Neural cell (in vitro differentiated cells): ENCODE data around the gene EID1. TPM values are rescaled to one million over a fixed set of nuclear protein-coding genes. Genes with fewer than 3 reads are reported as not detected.

Source experiments
- H2AFZ ChIP-seq: fragments of 200-600, 300-800 bp; sonication (generic), shearing (Covaris generic); 2 replicates; pipeline ENCODE4 v1.6.0; 2014; ENCODE audit warnings: low read depth, mild to moderate bottlenecking, antibody characterized with exemption, low read length, moderate library complexity
- H3F3A ChIP-seq: fragments of 200-600 bp; shearing (Covaris generic); 2 replicates; pipeline ENCODE4 v1.6.1; 2016; ENCODE audit warnings: mild to moderate bottlenecking, moderate library complexity, mixed read lengths, antibody characterized with exemption, low read length; ENCODE audit not compliant: insufficient read depth, poor library complexity, severe bottlenecking
- H3K27ac ChIP-seq: fragments of 200-600, 300-800 bp; sonication (generic), shearing (Covaris generic); 2 replicates; pipeline ENCODE4 v1.5.1; 2014; ENCODE audit warnings: mild to moderate bottlenecking, low read length, moderate library complexity
- H3K27me3 ChIP-seq: fragments of 300-800, 200-600 bp; sonication (generic), shearing (Covaris generic); 2 replicates; pipeline ENCODE4 v1.6.0; 2014; ENCODE audit warnings: mild to moderate bottlenecking, low read depth, low read length, moderate library complexity; ENCODE audit not compliant: insufficient read depth
- H3K36me3 ChIP-seq: fragments of 300-800, 200-600 bp; sonication (generic), shearing (Covaris generic); 2 replicates; pipeline ENCODE4 v1.5.1; 2014; ENCODE audit warnings: mild to moderate bottlenecking, antibody characterized with exemption, low read length, moderate library complexity; ENCODE audit not compliant: insufficient read depth
- H3K4me2 ChIP-seq: fragments of 300-800, 200-600 bp; sonication (generic), shearing (Covaris generic); 2 replicates; pipeline ENCODE4 v1.6.0; 2014; ENCODE audit warnings: mild to moderate bottlenecking, low read length
- H3K4me3 ChIP-seq: fragments of 300-800, 200-600 bp; sonication (generic), shearing (Covaris generic); 2 replicates; pipeline ENCODE4 v1.5.1; 2014; ENCODE audit warnings: mild to moderate bottlenecking, low read length, moderate library complexity
- H3K79me2 ChIP-seq: fragments of 200-600 bp; shearing (Covaris generic); replicated peaks from 2 replicates; pipeline ENCODE4 v1.6.0; 2014; ENCODE audit warnings: mild to moderate bottlenecking, low read length, moderate library complexity; ENCODE audit not compliant: insufficient read depth
- H3K9ac ChIP-seq: fragments of 300-800, 200-600 bp; sonication (generic), shearing (Covaris generic); 2 replicates; pipeline ENCODE4 v1.6.1; 2016; ENCODE audit warnings: mild to moderate bottlenecking, low read length, mixed read lengths
- H3K9me2 ChIP-seq: fragments of 200-600 bp; shearing (Covaris generic); 2 replicates; pipeline ENCODE4 v1.6.1; 2016; ENCODE audit warnings: mild to moderate bottlenecking, low read length, mixed read lengths; ENCODE audit not compliant: insufficient read depth
- H3K9me3 ChIP-seq: fragments of 200-600, 300-800 bp; sonication (generic), shearing (Covaris generic); 2 replicates; pipeline ENCODE4 v1.6.1; 2016; ENCODE audit warnings: mild to moderate bottlenecking, mixed run types, low read length, moderate library complexity, mixed read lengths
- H4K20me1 ChIP-seq: fragments of 200-600 bp; shearing (Covaris generic); 2 replicates; pipeline ENCODE4 v1.6.1; 2016; ENCODE audit warnings: mild to moderate bottlenecking, mixed run types; ENCODE audit not compliant: insufficient read depth
- EP300 ChIP-seq: fragments of 450-650 bp; conservative IDR thresholded peaks from 2 replicates; pipeline ENCODE4 v1.6.1; 2014; ENCODE audit warnings: antibody characterized with exemption, mild to moderate bottlenecking, moderate library complexity; ENCODE audit not compliant: poor library complexity, severe bottlenecking
- EZH2 ChIP-seq: fragments of 200-600, 300-800 bp; shearing (Covaris generic), sonication (generic); IDR thresholded peaks from 2 replicates; pipeline ENCODE4 v1.6.1; 2014; ENCODE audit warnings: antibody characterized with exemption, low read length, borderline replicate concordance, mild to moderate bottlenecking; ENCODE audit not compliant: insufficient read depth, poor library complexity, severe bottlenecking
- MXI1 ChIP-seq: fragments of 450-650 bp; conservative IDR thresholded peaks from 2 replicates; pipeline ENCODE4 v1.6.1; 2014; ENCODE audit warnings: antibody characterized with exemption, mild to moderate bottlenecking; ENCODE audit not compliant: poor library complexity, severe bottlenecking
- POLR2AphosphoS5 ChIP-seq: IDR thresholded peaks from 2 replicates; pipeline ENCODE4 v1.6.1; 2012
- RAD21 ChIP-seq: fragments of 450-650 bp; conservative IDR thresholded peaks from 2 replicates; pipeline ENCODE4 v1.6.1; 2014; ENCODE audit warnings: antibody characterized with exemption, mild to moderate bottlenecking, moderate library complexity
- SMC3 ChIP-seq: fragments of 450-650 bp; conservative IDR thresholded peaks from 2 replicates; pipeline ENCODE4 v1.6.1; 2014; ENCODE audit warnings: antibody characterized with exemption, mild to moderate bottlenecking, moderate library complexity; ENCODE audit not compliant: poor library complexity
- TAF1 ChIP-seq: IDR thresholded peaks from 2 replicates; pipeline ENCODE4 v1.6.1; 2012; ENCODE audit warnings: low read depth
- polyA plus RNA-seq: library from polyadenylated mRNA; depleted of rRNA; stranded (reverse); fragments of >200 nt; gene quantifications from 2 replicates; pipeline ENCODE4 v1.2.3, GENCODE V29; 2014
- TF ChIP-seq, protein P1 (sequence below): IDR thresholded peaks from 2 replicates; pipeline ENCODE4 v1.6.1; 2012; ENCODE audit warnings: borderline replicate concordance
- TF ChIP-seq, protein P2 (sequence below): fragments of 450-650 bp; IDR thresholded peaks from 2 replicates; pipeline ENCODE4 v1.5.1; 2014; ENCODE audit warnings: antibody characterized with exemption, mild to moderate bottlenecking, moderate library complexity; ENCODE audit not compliant: poor library complexity, severe bottlenecking

Gene EID1
- polyA plus RNA-seq, 1 donor from 2014 or later: 530 TPM

GRCh38 chr15:48916721-48917120 is 38.8 kb downstream of the EID1 start:
- Histone ChIP-seq H3K4me2 (no peak overlapping the region), H3K9me3 (no peaks in the 10 kb centered on the region)

DNA sequence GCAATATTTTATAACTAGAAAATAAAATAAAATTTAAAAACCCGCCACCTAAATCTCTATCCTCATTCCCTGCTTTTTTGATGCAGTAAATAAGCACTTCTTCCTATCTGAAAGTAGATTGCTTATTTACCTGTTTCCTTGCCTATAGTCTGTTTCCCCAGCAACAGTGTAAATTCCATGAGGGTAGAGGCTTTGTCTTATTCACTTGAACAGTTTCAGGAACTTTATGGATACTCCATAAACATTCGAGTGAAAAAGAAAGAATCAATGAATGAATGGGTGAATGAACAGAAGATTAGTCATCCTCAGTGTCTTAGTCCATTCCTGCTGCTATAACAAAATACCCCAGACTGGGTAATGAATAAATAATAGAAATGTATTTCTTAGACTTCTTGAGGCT is 44.1 kb downstream of the EID1 start:
- TF ChIP-seq SMC3 (no peak), MXI1 (no peak), TAF1 (no peak), EZH2 (no peak), RAD21 (no peak), EP300 (no peak), POLR2AphosphoS5 (no peak)
- TF ChIP-seq, protein P1, sequence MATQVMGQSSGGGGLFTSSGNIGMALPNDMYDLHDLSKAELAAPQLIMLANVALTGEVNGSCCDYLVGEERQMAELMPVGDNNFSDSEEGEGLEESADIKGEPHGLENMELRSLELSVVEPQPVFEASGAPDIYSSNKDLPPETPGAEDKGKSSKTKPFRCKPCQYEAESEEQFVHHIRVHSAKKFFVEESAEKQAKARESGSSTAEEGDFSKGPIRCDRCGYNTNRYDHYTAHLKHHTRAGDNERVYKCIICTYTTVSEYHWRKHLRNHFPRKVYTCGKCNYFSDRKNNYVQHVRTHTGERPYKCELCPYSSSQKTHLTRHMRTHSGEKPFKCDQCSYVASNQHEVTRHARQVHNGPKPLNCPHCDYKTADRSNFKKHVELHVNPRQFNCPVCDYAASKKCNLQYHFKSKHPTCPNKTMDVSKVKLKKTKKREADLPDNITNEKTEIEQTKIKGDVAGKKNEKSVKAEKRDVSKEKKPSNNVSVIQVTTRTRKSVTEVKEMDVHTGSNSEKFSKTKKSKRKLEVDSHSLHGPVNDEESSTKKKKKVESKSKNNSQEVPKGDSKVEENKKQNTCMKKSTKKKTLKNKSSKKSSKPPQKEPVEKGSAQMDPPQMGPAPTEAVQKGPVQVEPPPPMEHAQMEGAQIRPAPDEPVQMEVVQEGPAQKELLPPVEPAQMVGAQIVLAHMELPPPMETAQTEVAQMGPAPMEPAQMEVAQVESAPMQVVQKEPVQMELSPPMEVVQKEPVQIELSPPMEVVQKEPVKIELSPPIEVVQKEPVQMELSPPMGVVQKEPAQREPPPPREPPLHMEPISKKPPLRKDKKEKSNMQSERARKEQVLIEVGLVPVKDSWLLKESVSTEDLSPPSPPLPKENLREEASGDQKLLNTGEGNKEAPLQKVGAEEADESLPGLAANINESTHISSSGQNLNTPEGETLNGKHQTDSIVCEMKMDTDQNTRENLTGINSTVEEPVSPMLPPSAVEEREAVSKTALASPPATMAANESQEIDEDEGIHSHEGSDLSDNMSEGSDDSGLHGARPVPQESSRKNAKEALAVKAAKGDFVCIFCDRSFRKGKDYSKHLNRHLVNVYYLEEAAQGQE: no peak
- TF ChIP-seq, protein P2, sequence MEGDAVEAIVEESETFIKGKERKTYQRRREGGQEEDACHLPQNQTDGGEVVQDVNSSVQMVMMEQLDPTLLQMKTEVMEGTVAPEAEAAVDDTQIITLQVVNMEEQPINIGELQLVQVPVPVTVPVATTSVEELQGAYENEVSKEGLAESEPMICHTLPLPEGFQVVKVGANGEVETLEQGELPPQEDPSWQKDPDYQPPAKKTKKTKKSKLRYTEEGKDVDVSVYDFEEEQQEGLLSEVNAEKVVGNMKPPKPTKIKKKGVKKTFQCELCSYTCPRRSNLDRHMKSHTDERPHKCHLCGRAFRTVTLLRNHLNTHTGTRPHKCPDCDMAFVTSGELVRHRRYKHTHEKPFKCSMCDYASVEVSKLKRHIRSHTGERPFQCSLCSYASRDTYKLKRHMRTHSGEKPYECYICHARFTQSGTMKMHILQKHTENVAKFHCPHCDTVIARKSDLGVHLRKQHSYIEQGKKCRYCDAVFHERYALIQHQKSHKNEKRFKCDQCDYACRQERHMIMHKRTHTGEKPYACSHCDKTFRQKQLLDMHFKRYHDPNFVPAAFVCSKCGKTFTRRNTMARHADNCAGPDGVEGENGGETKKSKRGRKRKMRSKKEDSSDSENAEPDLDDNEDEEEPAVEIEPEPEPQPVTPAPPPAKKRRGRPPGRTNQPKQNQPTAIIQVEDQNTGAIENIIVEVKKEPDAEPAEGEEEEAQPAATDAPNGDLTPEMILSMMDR: no peak
- Histone ChIP-seq H3K4me2 (no peak overlapping the region), H3F3A (no peaks in the 10 kb centered on the region), H3K9ac (no peak overlapping the region), H3K27me3 (no peaks in the 10 kb centered on the region), H2AFZ (no peak overlapping the region), H3K9me3 (no peaks in the 10 kb centered on the region), H3K27ac (no peak overlapping the region), H3K4me3 (no peak overlapping the region), H3K9me2 (no peaks in the 10 kb centered on the region), H3K79me2 (no peaks in the 10 kb centered on the region), H4K20me1 (no peaks in the 10 kb centered on the region), H3K36me3 (no peaks in the 10 kb centered on the region)

More at GRCh38 chr15:48916721-48917120, 38.8 kb downstream of the EID1 start:
- H3K27me3 ChIP-seq: no peaks in the 10 kb centered on the region
- no peaks in the 10 kb centered on the region for H3K79me2 ChIP-seq
- no peak overlapping the region for H3K4me3 ChIP-seq
- H4K20me1 ChIP-seq: no peaks in the 10 kb centered on the region
- H3K9ac ChIP-seq: no peak overlapping the region
- no peak for TF ChIP-seq SMC3
- TF ChIP-seq, protein P2: no peak
- no peak for TF ChIP-seq TAF1
- no peak for TF ChIP-seq EP300
- TF ChIP-seq MXI1: no peak
- TF ChIP-seq RAD21: no peak
- no peak for TF ChIP-seq EZH2
- TF ChIP-seq POLR2AphosphoS5: no peak
- TF ChIP-seq, protein P1: no peak
- H2AFZ ChIP-seq: no peak overlapping the region
- H3F3A ChIP-seq: no peaks in the 10 kb centered on the region
- no peak overlapping the region for H3K27ac ChIP-seq
- no peaks in the 10 kb centered on the region for H3K36me3 ChIP-seq
- H3K9me2 ChIP-seq: no peaks in the 10 kb centered on the region
